WTC11 (cell line): ENCODE measurements around the gene ZNF394. TPM values are rescaled to one million over a fixed set of nuclear protein-coding genes. Genes with fewer than 3 reads are reported as not detected.

Experiments
- ATAC-seq: fragments of 200-7000 bp; cut with Tn5 transposase; 2 replicates; pipeline ENCODE4 v1.10.0; 2021; ENCODE audit warnings: mild to moderate bottlenecking, moderate library complexity
- CTCF ChIA-PET: fragments of 300-600 bp; sonication (Branson Sonifier 250); formaldehyde crosslinking; loops from one replicate; lab custom pipeline; 2021; ENCODE audit warnings: antibody characterized with exemption; lab: Charles Lee
- POLR2A ChIA-PET: fragments of 350-600 bp; sonication (Branson Sonifier 250); formaldehyde crosslinking; loops from one replicate; lab custom pipeline; 2021; ENCODE audit warnings: antibody characterized with exemption; lab: Charles Lee
- DNase-seq: peaks from one replicate; pipeline ENCODE4 v3.0.0; 2021; ENCODE audit warnings: low spot score
- H3K27ac Mint-ChIP-seq: 2 replicates; pipeline ENCODE4 v1.8.0; 2021; ENCODE audit warnings: mixed read lengths
- H3K27me3 Mint-ChIP-seq: 2 replicates; pipeline ENCODE4 v1.8.0; 2021; ENCODE audit warnings: low read depth, mild to moderate bottlenecking, moderate library complexity, mixed read lengths
- H3K36me3 Mint-ChIP-seq: 2 replicates; pipeline ENCODE4 v1.8.0; 2021; ENCODE audit warnings: mixed read lengths
- H3K4me1 Mint-ChIP-seq: 2 replicates; pipeline ENCODE4 v1.8.0; 2022; ENCODE audit warnings: mixed read lengths
- H3K4me3 Mint-ChIP-seq: 2 replicates; pipeline ENCODE4 v1.8.0; 2021; ENCODE audit warnings: mild to moderate bottlenecking, moderate library complexity, mixed read lengths
- H3K9me3 Mint-ChIP-seq: 2 replicates; pipeline ENCODE4 v1.8.0; 2021; ENCODE audit warnings: mixed read lengths
- AR ChIP-seq: fragments of 250-450 bp; sonication (Bioruptor Pico); IDR thresholded peaks from 2 replicates; pipeline ENCODE4 v1.9.0; 2021; ENCODE audit warnings: mild to moderate bottlenecking
- ARID4B ChIP-seq: sonication (generic); formaldehyde crosslinking; IDR thresholded peaks from 2 replicates; pipeline ENCODE4 v1.8.0; 2023; ENCODE audit warnings: missing genetic modification reagents, mild to moderate bottlenecking, borderline replicate concordance
- ATF1 ChIP-seq: sonication (generic); formaldehyde crosslinking; IDR thresholded peaks from 2 replicates; pipeline ENCODE4 v1.8.1; 2023; ENCODE audit warnings: mild to moderate bottlenecking, moderate library complexity, missing genetic modification reagents
- ATF2 ChIP-seq: sonication (generic); formaldehyde crosslinking; IDR thresholded peaks from 2 replicates; pipeline ENCODE4 v1.8.1; 2022; ENCODE audit warnings: low read depth, missing genetic modification reagents, borderline replicate concordance
- CDX4 ChIP-seq: fragments of 250-450 bp; sonication (Bioruptor Pico); IDR thresholded peaks from 2 replicates; pipeline ENCODE4 v1.9.0; 2021; ENCODE audit warnings: moderate library complexity, mild to moderate bottlenecking, inconsistent platforms, borderline replicate concordance
- CTCF ChIP-seq: fragments of 200-600 bp; IDR thresholded peaks from 2 replicates; pipeline ENCODE4 v1.8.0; 2022; ENCODE audit warnings: antibody characterized with exemption
- ELF4 ChIP-seq: sonication (generic); formaldehyde crosslinking; IDR thresholded peaks from 2 replicates; pipeline ENCODE4 v1.8.1; 2022; ENCODE audit warnings: low read depth, mild to moderate bottlenecking, moderate library complexity, missing genetic modification reagents
- ERG ChIP-seq: fragments of 250-450 bp; sonication (Bioruptor Pico); IDR thresholded peaks from 2 replicates; pipeline ENCODE4 v1.8.0; 2021; ENCODE audit warnings: mild to moderate bottlenecking
- ETV6 ChIP-seq: sonication (generic); formaldehyde crosslinking; IDR thresholded peaks from 2 replicates; pipeline ENCODE4 v1.8.1; 2022; ENCODE audit warnings: mild to moderate bottlenecking, missing genetic modification reagents
- HMGA2 ChIP-seq: fragments of 250-450 bp; sonication (Bioruptor Pico); IDR thresholded peaks from 2 replicates; pipeline ENCODE4 v1.4.0; 2021; ENCODE audit warnings: mild to moderate bottlenecking, moderate library complexity
- MAX ChIP-seq: sonication (generic); formaldehyde crosslinking; IDR thresholded peaks from 2 replicates; pipeline ENCODE4 v1.8.0; 2022; ENCODE audit warnings: mild to moderate bottlenecking, missing genetic modification reagents
- NFYB ChIP-seq: sonication (generic); formaldehyde crosslinking; conservative IDR thresholded peaks from 2 replicates; pipeline ENCODE4 v1.8.0; 2022; ENCODE audit warnings: low read depth, missing genetic modification reagents
- PREB ChIP-seq: sonication (generic); formaldehyde crosslinking; IDR thresholded peaks from 2 replicates; pipeline ENCODE4 v1.8.1; 2022; ENCODE audit warnings: mild to moderate bottlenecking, missing genetic modification reagents, moderate library complexity, borderline replicate concordance
- RELA ChIP-seq: sonication (generic); formaldehyde crosslinking; IDR thresholded peaks from 2 replicates; pipeline ENCODE4 v1.8.1; 2022; ENCODE audit warnings: missing genetic modification reagents, mild to moderate bottlenecking, borderline replicate concordance
- SP1 ChIP-seq: sonication (generic); formaldehyde crosslinking; conservative IDR thresholded peaks from 2 replicates; pipeline ENCODE4 v1.8.1; 2022; ENCODE audit warnings: missing genetic modification reagents
- USF1 ChIP-seq: sonication (generic); formaldehyde crosslinking; IDR thresholded peaks from 2 replicates; pipeline ENCODE4 v1.8.0; 2022; ENCODE audit warnings: mild to moderate bottlenecking, missing genetic modification reagents
- ZBTB21 ChIP-seq: sonication (generic); formaldehyde crosslinking; IDR thresholded peaks from 2 replicates; pipeline ENCODE4 v1.8.1; 2023; ENCODE audit warnings: mild to moderate bottlenecking, missing genetic modification reagents, borderline replicate concordance
- ZNF219 ChIP-seq: sonication (generic); formaldehyde crosslinking; IDR thresholded peaks from 2 replicates; pipeline ENCODE4 v1.8.0; 2023; ENCODE audit warnings: missing genetic modification reagents, mild to moderate bottlenecking, borderline replicate concordance
- ZNF232 ChIP-seq: sonication (generic); formaldehyde crosslinking; IDR thresholded peaks from 2 replicates; pipeline ENCODE4 v1.8.0; 2022; ENCODE audit warnings: mild to moderate bottlenecking, missing genetic modification reagents
- ZNF396 ChIP-seq: fragments of 250-450 bp; sonication (Bioruptor Pico); IDR thresholded peaks from 2 replicates; pipeline ENCODE4 v1.8.0; 2021; ENCODE audit warnings: mild to moderate bottlenecking, moderate library complexity, borderline replicate concordance
- total RNA-seq: library from RNA; stranded (reverse); gene quantifications from 3 replicates; pipeline ENCODE4 v1.2.3, GENCODE V29; 2021

The ZNF394 gene
- total RNA-seq, 1 experiment from 2014 or later: 24.0 TPM

- H3K9me3 Mint-ChIP-seq: peaks cover 10% of the 10 kb centered on the region
- TF ChIP-seq USF1 (0 out of 2 replicates have a peak, but pooled peaks have one; percentile 2), ZBTB21 (CRISPR knock-in tag) (no peak), ATF1 (no peak), HMGA2 (no peak)
- H3K4me1 Mint-ChIP-seq: peaks cover 18% of the 10 kb centered on the region
- ATAC-seq: no peak
- POLR2A ChIA-PET: interaction anchor here (0.7 to 1.4 kb wide), 2 partner anchors 57 to 116 kb away, joined by 3 to 8 read pairs; partner anchors contain the start of genes ZNF655 and ZSCAN25
- CTCF ChIA-PET: interaction anchor here (1.0 kb wide), 1 partner anchor 116 kb away, joined by 3 read pairs; no protein-coding TSS in a partner anchor
- H3K4me3 Mint-ChIP-seq: peak overlapping the region; percentile 99
- H3K27me3 Mint-ChIP-seq: no peaks in the 10 kb centered on the region
- H3K27ac Mint-ChIP-seq: peak overlapping the region; percentile 100
- peaks cover 16% of the 10 kb centered on the region for H3K36me3 Mint-ChIP-seq
- DNase-seq: no peak
These were observed 542 bp upstream of the ZNF394 start for GRCh38 chr7:99500637-99501009.

- CTCF ChIA-PET: interaction anchor here (1.0 kb wide), 2 partner anchors 40 to 117 kb away, joined by 3 read pairs; no protein-coding TSS in a partner anchor
- Mint-ChIP-seq H3K27me3 (no peaks in the 10 kb centered on the region), H3K4me1 (peaks cover 15% of the 10 kb centered on the region), H3K4me3 (peak overlapping the region; percentile 99), H3K9me3 (peaks cover 11% of the 10 kb centered on the region), H3K36me3 (peaks cover 28% of the 10 kb centered on the region), H3K27ac (peak overlapping the region; percentile 100)
- ATAC-seq: no peak
- DNase-seq: no peak
- POLR2A ChIA-PET: interaction anchor here (0.9 kb wide), 1 partner anchor 81 kb away, joined by 4 read pairs; no protein-coding TSS in a partner anchor
- TF ChIP-seq CTCF (no peak), CDX4 (CRISPR knock-in tag) (no peak), ARID4B (CRISPR knock-in tag) (no peak), ZNF232 (no peak), RELA (no peak), ELF4 (no peak), ATF2 (CRISPR knock-in tag) (no peak), ETV6 (CRISPR knock-in tag) (no peak), ZNF396 (CRISPR knock-in tag) (no peak), PREB (CRISPR knock-in tag) (no peak), AR (CRISPR knock-in tag) (no peak), SP1 (no peak), NFYB (CRISPR knock-in tag) (no peak), ZNF219 (CRISPR knock-in tag) (no peak), ERG (CRISPR knock-in tag) (no peak), MAX (no peak)
These were observed 735 bp downstream of the ZNF394 start for GRCh38 chr7:99499371-99499720.
